ENCODE results near the gene METTL4. TPM values are rescaled to one million over a fixed set of nuclear protein-coding genes. Genes with fewer than 3 reads are reported as not detected.

The METTL4 gene
- total RNA-seq, 1 experiment from 2014 or later, result 8.6 TPM

GRCh38 chr18:2573408-2573807, 2.1 kb upstream of the METTL4 start:
- Histone ChIP-seq H3K27ac (ENCODE audit: low read length) (no peak overlapping the region), H3K79me2 (ENCODE audit: low read length) (peaks cover 86% of the 10 kb centered on the region), H3K4me3 (ENCODE audit: low read length) (peak overlapping the region; percentile 97), H4K20me1 (ENCODE audit: low read length) (no peaks in the 10 kb centered on the region), H3K9me3 (ENCODE audit: low read length) (no peaks in the 10 kb centered on the region), H3K36me3 (ENCODE audit: low read depth, low read length) (peaks cover 33% of the 10 kb centered on the region), H3K9ac (ENCODE audit: low read length) (peak overlapping the region; percentile 94; the same call in 1 of the 2 replicates), H3K27me3 (ENCODE audit: low read length) (no peaks in the 10 kb centered on the region), H3F3A (ENCODE audit: low read length, unreplicated experiment) (no peaks in the 10 kb centered on the region), H2AFZ (ENCODE audit: low read length) (no peak overlapping the region), H3K9me2 (replicated peaks; ENCODE audit: low read length) (no peaks in the 10 kb centered on the region), H3K4me1 (ENCODE audit: insufficient read depth, low read length) (peaks cover 15% of the 10 kb centered on the region), H3K4me2 (ENCODE audit: low read length) (peak overlapping the region; percentile 81)
- ATAC-seq, result no peak
- no TSS peak for BruUV-seq (replicated peaks)
- POLR2A ChIA-PET (ENCODE audit: unreplicated experiment), result interaction anchor here (0.6 to 1.2 kb wide), 4 partner anchors 32 to 84 kb away, joined by 3 to 7 read pairs (median 4); no protein-coding TSS in a partner anchor
- TF ChIP-seq EZH2phosphoT487 (IDR thresholded peaks at IDR 0.05; ENCODE audit: borderline replicate concordance, low read length) (no peak), EZH2 (IDR thresholded peaks at IDR 0.05; ENCODE audit: low read length, unreplicated experiment) (no peak), CTCF (conservative IDR thresholded peaks at IDR 0.05; ENCODE audit: low read depth, low read length) (no peak)
- CTCF ChIA-PET, result interaction anchor here (1.0 kb wide), 1 partner anchor 84 kb away, joined by 4 read pairs; no protein-coding TSS in a partner anchor
- intact Hi-C loops (cut with micrococcal nuclease), result loop anchor here (5.0 kb wide), 1 partner anchor 34 kb away; no protein-coding TSS in a partner anchor
- no peak for DNase-seq

DNA sequence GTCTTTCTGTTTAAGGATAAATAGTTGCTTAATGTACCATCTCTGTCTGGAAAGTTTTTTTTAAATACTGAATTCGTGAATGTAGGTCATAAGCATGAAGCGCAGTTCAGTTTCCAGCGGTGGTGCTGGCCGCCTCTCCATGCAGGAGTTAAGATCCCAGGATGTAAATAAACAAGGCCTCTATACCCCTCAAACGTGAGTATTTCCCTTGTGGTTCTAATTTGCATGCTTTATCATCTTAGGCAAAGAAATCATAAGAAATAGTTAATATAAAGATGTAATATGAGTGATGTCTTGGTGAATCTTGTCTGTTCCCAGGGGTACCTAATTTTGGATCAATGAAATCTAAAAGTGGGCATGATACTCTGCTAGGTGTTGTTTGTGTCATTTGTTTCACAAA, 1.6 kb upstream of the METTL4 start:
- Histone ChIP-seq H3K4me1 (ENCODE audit: insufficient read depth, low read length) (peaks cover 15% of the 10 kb centered on the region), H3K9me2 (replicated peaks; ENCODE audit: low read length) (no peaks in the 10 kb centered on the region), H3K4me3 (ENCODE audit: low read length) (peak overlapping the region; percentile 97), H3K36me3 (ENCODE audit: low read depth, low read length) (peaks cover 28% of the 10 kb centered on the region), H3K9me3 (ENCODE audit: low read length) (no peaks in the 10 kb centered on the region), H3K4me2 (ENCODE audit: low read length) (peak overlapping the region; percentile 81), H3K27ac (ENCODE audit: low read length) (no peak overlapping the region), H3K9ac (ENCODE audit: low read length) (peak overlapping the region; percentile 94), H2AFZ (ENCODE audit: low read length) (no peak overlapping the region), H3F3A (ENCODE audit: low read length, unreplicated experiment) (no peaks in the 10 kb centered on the region), H3K79me2 (ENCODE audit: low read length) (peaks cover 84% of the 10 kb centered on the region), H4K20me1 (ENCODE audit: low read length) (no peaks in the 10 kb centered on the region), H3K27me3 (ENCODE audit: low read length) (no peaks in the 10 kb centered on the region)
- ATAC-seq, result no peak
- no peak for TF ChIP-seq EZH2 (IDR thresholded peaks at IDR 0.05; ENCODE audit: low read length, unreplicated experiment)
- POLR2A ChIA-PET (ENCODE audit: unreplicated experiment), result interaction anchor here (1.0 to 1.2 kb wide), 2 partner anchors 83 to 84 kb away, joined by 3 to 7 read pairs; no protein-coding TSS in a partner anchor
- intact Hi-C loops (cut with micrococcal nuclease), result loop anchor here (5.0 kb wide), 1 partner anchor 34 kb away; no protein-coding TSS in a partner anchor
- CTCF ChIA-PET, result no interaction called here
- no TSS peak for BruUV-seq (replicated peaks)
- DNase-seq, result no peak

DNA sequence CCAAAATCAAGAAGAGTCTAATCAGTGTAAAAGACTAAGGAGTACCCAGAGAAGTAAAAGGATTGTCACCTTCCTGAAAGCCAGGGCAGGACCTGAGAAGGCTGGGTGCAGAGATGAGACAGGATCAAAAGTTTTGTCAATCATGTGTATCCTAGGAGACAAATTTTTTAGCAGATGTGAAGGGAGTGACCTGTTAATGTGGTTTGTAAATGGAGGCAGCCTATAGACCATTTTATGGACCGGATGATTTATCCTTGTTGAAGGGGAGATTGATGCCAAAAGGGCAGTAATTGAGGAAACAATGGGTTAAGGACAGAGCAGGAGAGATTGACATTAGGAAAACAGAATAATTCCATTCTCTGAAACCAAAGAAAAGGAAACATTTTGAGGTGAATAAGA, 865 bp upstream of the METTL4 start:
- H3K4me1 ChIP-seq (ENCODE audit: insufficient read depth, low read length), result peaks cover 15% of the 10 kb centered on the region
- H4K20me1 ChIP-seq (ENCODE audit: low read length), result no peaks in the 10 kb centered on the region
- no TSS peak for BruUV-seq (replicated peaks)
- H3K27me3 ChIP-seq (ENCODE audit: low read length), result no peaks in the 10 kb centered on the region
- peak overlapping the region; percentile 97 for H3K4me3 ChIP-seq (ENCODE audit: low read length)
- H3F3A ChIP-seq (ENCODE audit: low read length, unreplicated experiment), result no peaks in the 10 kb centered on the region
- H3K79me2 ChIP-seq (ENCODE audit: low read length), result peaks cover 81% of the 10 kb centered on the region
- CTCF ChIA-PET, result no interaction called here
- H2AFZ ChIP-seq (ENCODE audit: low read length), result peak overlapping the region; percentile 99
- ATAC-seq (peak; percentile 10), DNase-seq (peak; percentile 8)
- POLR2A ChIA-PET (ENCODE audit: unreplicated experiment), result interaction anchor here (0.6 kb wide), 1 partner anchor 194 kb away, joined by 3 read pairs; no protein-coding TSS in a partner anchor
- H3K9me2 ChIP-seq (replicated peaks; ENCODE audit: low read length), result no peaks in the 10 kb centered on the region
- no peaks in the 10 kb centered on the region for H3K9me3 ChIP-seq (ENCODE audit: low read length)
- intact Hi-C loops (cut with micrococcal nuclease), result loop anchor here (5.0 kb wide), 1 partner anchor 35 kb away; no protein-coding TSS in a partner anchor
- peak overlapping the region; percentile 94 for H3K9ac ChIP-seq (ENCODE audit: low read length)
- no peak overlapping the region for H3K27ac ChIP-seq (ENCODE audit: low read length)
- H3K4me2 ChIP-seq (ENCODE audit: low read length), result peak overlapping the region; percentile 81
- no peak for TF ChIP-seq EZH2 (IDR thresholded peaks at IDR 0.05; ENCODE audit: low read length, unreplicated experiment)
- no peak for TF ChIP-seq CTCF (conservative IDR thresholded peaks at IDR 0.05; ENCODE audit: low read depth, low read length)
- no peak for TF ChIP-seq EZH2phosphoT487 (IDR thresholded peaks at IDR 0.05; ENCODE audit: borderline replicate concordance, low read length)
- peaks cover 23% of the 10 kb centered on the region for H3K36me3 ChIP-seq (ENCODE audit: low read depth, low read length)
